ENCODE data around the gene ZNF771.
A peak's percentile ranks its signal among the peaks of the same experiment; 100 is the strongest.

Gene ZNF771

GRCh38 chr16:30399435-30400186 is 7.8 kb upstream of the ZNF771 start:
- no peak for DNase-seq (ENCODE audit: low spot score)

GRCh38 chr16:30401768-30402425 is 5.5 kb upstream of the ZNF771 start:
- no peak for DNase-seq (ENCODE audit: low spot score)

- DNase-seq (ENCODE audit: low spot score): no peak
These were observed 658 bp upstream of the ZNF771 start for GRCh38 chr16:30406795-30407101.

- DNase-seq (ENCODE audit: low spot score): no peak
These were observed 563 bp downstream of the ZNF771 start for GRCh38 chr16:30407804-30408534.

GRCh38 chr16:30409125-30410060 is 2.0 kb downstream of the ZNF771 start:
- peak; percentile 89 for DNase-seq (ENCODE audit: low spot score)

- DNase-seq (ENCODE audit: low spot score): no peak
These were observed 5.9 kb downstream of the ZNF771 start for GRCh38 chr16:30413112-30413806.

- no peak for DNase-seq (ENCODE audit: low spot score)
These were observed 6.8 kb downstream of the ZNF771 start for GRCh38 chr16:30414159-30414558.

GRCh38 chr16:30416047-30416603 is 8.7 kb downstream of the ZNF771 start:
- DNase-seq (ENCODE audit: low spot score): no peak

- no peak for DNase-seq (ENCODE audit: low spot score)
These were observed 9.5 kb downstream of the ZNF771 start for GRCh38 chr16:30416624-30417528.

- DNase-seq (ENCODE audit: low spot score): peak; percentile 79
These were observed 10.3 kb downstream of the ZNF771 start for GRCh38 chr16:30417529-30418349.

GRCh38 chr16:30418350-30419181 is 11.2 kb downstream of the ZNF771 start:
- no peak for DNase-seq (ENCODE audit: low spot score)

GRCh38 chr16:30421010-30421409 is 13.6 kb downstream of the ZNF771 start:
- DNase-seq (ENCODE audit: low spot score): no peak

GRCh38 chr16:30428055-30428454 is 20.6 kb downstream of the ZNF771 start:
- DNase-seq (ENCODE audit: low spot score): no peak

- no peak for DNase-seq (ENCODE audit: low spot score)
These were observed 21.9 kb downstream of the ZNF771 start for GRCh38 chr16:30429418-30429677.

- DNase-seq (ENCODE audit: low spot score): peak; percentile 96
These were observed 22.4 kb downstream of the ZNF771 start, which contains the start of gene DCTPP1 for GRCh38 chr16:30429678-30430427. Gene DCTPP1 (minus strand): TSS chr16:30430030. CDS start chr16:30429980, 50 bp downstream.

- DNase-seq (ENCODE audit: low spot score): no peak
These were observed 23.1 kb downstream of the ZNF771 start for GRCh38 chr16:30430428-30430970.

GRCh38 chr16:30434852-30435251 is 27.4 kb downstream of the ZNF771 start:
- DNase-seq (ENCODE audit: low spot score): no peak

Measured in kidney capillary endothelial cell (primary cell).